Spleen (tissue), 11 donors: Measurements from ENCODE around the gene PNPLA4. TPM values are rescaled to one million over a fixed set of nuclear protein-coding genes. Genes with fewer than 3 reads are reported as not detected.

Experiments
- DNase-seq: peaks from one replicate; pipeline ENCODE4 v3.0.0-alpha.2; 2020
- H3K27ac ChIP-seq, 8 donors: fragments of 200-600 bp; sonication (generic) in 7 of 8; 1 replicate in 4 of 8; 2 replicates in 4 of 8; pipeline versions ENCODE4 v1.5.0 to v1.8.0; 2016 to 2021; ENCODE audit warnings: inconsistent platforms in 4 of 8, mild to moderate bottlenecking in 4 of 8, moderate library complexity in 1 of 8
- H3K27me3 ChIP-seq, 7 donors: fragments of 200-600 bp; sonication (generic) in 6 of 7; replicated peaks in 1 of 7; 1 replicate in 4 of 7; 2 replicates in 3 of 7; pipeline versions ENCODE4 v1.5.0 to v1.8.0; 2016 to 2021; ENCODE audit warnings: inconsistent platforms in 3 of 7, mild to moderate bottlenecking in 1 of 7
- H3K36me3 ChIP-seq, 6 donors: fragments of 200-600 bp; sonication (generic) in 5 of 6; 1 replicate in 4 of 6; 2 replicates in 2 of 6; pipeline versions ENCODE4 v1.5.0 to v1.8.0; 2016 to 2021; ENCODE audit warnings: inconsistent platforms in 2 of 6
- H3K4me1 ChIP-seq, 6 donors: fragments of 200-600 bp; sonication (generic) in 5 of 6; 1 replicate in 3 of 6; 2 replicates in 3 of 6; pipeline versions ENCODE4 v1.5.0 to v1.8.0; 2016 to 2021; ENCODE audit warnings: inconsistent platforms in 3 of 6
- H3K4me3 ChIP-seq, 8 donors: fragments of 200-600 bp; sonication (generic) in 7 of 8; 1 replicate in 4 of 8; 2 replicates in 4 of 8; pipeline versions ENCODE4 v1.5.0 to v1.8.0; 2016 to 2021; ENCODE audit warnings: inconsistent platforms in 4 of 8, mild to moderate bottlenecking in 4 of 8, moderate library complexity in 2 of 8
- H3K9me3 ChIP-seq, 8 donors: fragments of 200-600 bp; sonication (generic) in 7 of 8; 1 replicate in 4 of 8; 2 replicates in 4 of 8; pipeline versions ENCODE4 v1.5.0 to v1.8.0; 2016 to 2021; ENCODE audit warnings: inconsistent platforms in 4 of 8
- POLR2A ChIP-seq, 3 donors: fragments of 450-650 bp; IDR thresholded peaks; one replicate each; pipeline ENCODE4 v1.5.1; 2017; ENCODE audit warnings: antibody characterized with exemption in 3 of 3, mild to moderate bottlenecking in 1 of 3
- POLR2AphosphoS5 ChIP-seq, 3 donors: sonication (generic); formaldehyde crosslinking; IDR thresholded peaks; one replicate each; pipeline ENCODE4 v1.5.1; 2017; ENCODE audit warnings: antibody characterized with exemption in 3 of 3
- WGBS, 5 donors: extraction: QIAGEN DNeasy Blood & Tissue Kit in 3 of 5; methylation state at CpG; one replicate each; pipeline versions ENCODE4 v1.1.5 to v1.1.7; 2013 to 2018; 5-methylcytosine and 5-hydroxymethylcytosine counted together
- intact Hi-C: fragments of 100-400 bp; cut with DNase I; formaldehyde crosslinking; loops from one replicate; pipeline ENCODE4 v1.15.0; 2023; ENCODE audit warnings: low total_unique reads
- polyA plus RNA-seq, 3 donors: library from polyadenylated mRNA; stranded (reverse); fragments of 200-250 nt; gene quantifications; one replicate each; pipeline ENCODE4 v1.2.1, GENCODE V29; 2013
- total RNA-seq, 7 donors: library from RNA; depleted of rRNA in 3 of 7; stranded (reverse); fragments of >200 nt in 3 of 7; fragmentation: NEBNext Ultra II Directional in 4 of 7; extraction: Animal tissue kit (Norgen Biotek cat#: 25700) in 4 of 7; gene quantifications; one replicate each; pipeline versions ENCODE4 v1.1.0 to v1.2.1, GENCODE V29; 2016 to 2021
- TF ChIP-seq, protein P1 (sequence below), 11 experiments: fragments of 200-600 bp in 7 of 11; fragments of 450-650 bp in 4 of 11; sonication (generic) in 4 of 11; IDR thresholded peaks in 8 of 11; conservative IDR thresholded peaks in 3 of 11; 1 replicate in 7 of 11; 2 replicates in 4 of 11; pipeline versions ENCODE4 v1.4.0 to v1.8.0; 2016 to 2021; ENCODE audit warnings: antibody characterized with exemption in 11 of 11, inconsistent platforms in 4 of 11, mild to moderate bottlenecking in 1 of 11
- donor health status: healthy with polysubstance abuse.
- donor health status: DM: no; HTN: no; CAD: no; lungs with moderate emphysema.
- donor health status: DM: no; HTN: no; CAD: no.
- donor health status: Bipolar disorder and iron deficiency.
- donor health status: healthy.
- donor health status: DM: no; HTN: no; CAD: no.
- donor health status: DM: yes; HTN: yes; CAD: no.

The PNPLA4 gene
- total and polyA plus RNA-seq, 10 donors, result 5.7 to 19.2 (median 8.2) TPM

DNA sequence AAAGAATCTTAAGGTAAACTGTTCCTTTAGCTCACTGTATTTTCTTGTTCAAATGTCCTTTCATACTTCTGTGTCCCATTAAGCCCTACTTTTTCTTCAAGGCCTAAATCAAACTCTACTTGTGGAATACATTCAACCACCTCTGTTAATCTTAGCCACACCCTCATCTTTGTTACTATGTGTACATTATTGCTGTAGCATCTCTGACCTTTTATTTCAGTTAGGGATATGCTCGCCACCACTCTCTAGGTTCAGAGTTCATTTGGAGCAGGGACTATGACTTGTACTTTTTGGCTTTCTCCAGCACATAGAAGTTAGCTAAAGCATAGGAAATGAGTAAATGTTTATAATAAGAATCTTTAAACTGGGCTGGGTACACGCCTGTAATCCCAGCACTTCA is 6.8 kb upstream of the PNPLA4 start:
- DNase-seq, result no peak
- Histone ChIP-seq H3K27me3 (no peaks in the 10 kb centered on the region), H3K9me3 (no peaks in the 10 kb centered on the region), H3K36me3 (no peaks in the 10 kb centered on the region), H3K4me1 (no peaks in the 10 kb centered on the region), H3K4me3 (no peak overlapping the region), H3K27ac (no peak overlapping the region)
- TF ChIP-seq POLR2AphosphoS5 (IDR thresholded peaks at IDR 0.05) (no peak), POLR2A (IDR thresholded peaks at IDR 0.05) (no peak)
- TF ChIP-seq, protein P1, sequence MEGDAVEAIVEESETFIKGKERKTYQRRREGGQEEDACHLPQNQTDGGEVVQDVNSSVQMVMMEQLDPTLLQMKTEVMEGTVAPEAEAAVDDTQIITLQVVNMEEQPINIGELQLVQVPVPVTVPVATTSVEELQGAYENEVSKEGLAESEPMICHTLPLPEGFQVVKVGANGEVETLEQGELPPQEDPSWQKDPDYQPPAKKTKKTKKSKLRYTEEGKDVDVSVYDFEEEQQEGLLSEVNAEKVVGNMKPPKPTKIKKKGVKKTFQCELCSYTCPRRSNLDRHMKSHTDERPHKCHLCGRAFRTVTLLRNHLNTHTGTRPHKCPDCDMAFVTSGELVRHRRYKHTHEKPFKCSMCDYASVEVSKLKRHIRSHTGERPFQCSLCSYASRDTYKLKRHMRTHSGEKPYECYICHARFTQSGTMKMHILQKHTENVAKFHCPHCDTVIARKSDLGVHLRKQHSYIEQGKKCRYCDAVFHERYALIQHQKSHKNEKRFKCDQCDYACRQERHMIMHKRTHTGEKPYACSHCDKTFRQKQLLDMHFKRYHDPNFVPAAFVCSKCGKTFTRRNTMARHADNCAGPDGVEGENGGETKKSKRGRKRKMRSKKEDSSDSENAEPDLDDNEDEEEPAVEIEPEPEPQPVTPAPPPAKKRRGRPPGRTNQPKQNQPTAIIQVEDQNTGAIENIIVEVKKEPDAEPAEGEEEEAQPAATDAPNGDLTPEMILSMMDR (IDR thresholded peaks at IDR 0.05 in 8 of 11, conservative IDR thresholded peaks at IDR 0.05 in 3 of 11), result no peak
- WGBS, 5 donors, result 86 to 90% (median 87%) methylated on average over 2 of the region's 2 CpGs
- intact Hi-C loops, result no loop called here

DNA sequence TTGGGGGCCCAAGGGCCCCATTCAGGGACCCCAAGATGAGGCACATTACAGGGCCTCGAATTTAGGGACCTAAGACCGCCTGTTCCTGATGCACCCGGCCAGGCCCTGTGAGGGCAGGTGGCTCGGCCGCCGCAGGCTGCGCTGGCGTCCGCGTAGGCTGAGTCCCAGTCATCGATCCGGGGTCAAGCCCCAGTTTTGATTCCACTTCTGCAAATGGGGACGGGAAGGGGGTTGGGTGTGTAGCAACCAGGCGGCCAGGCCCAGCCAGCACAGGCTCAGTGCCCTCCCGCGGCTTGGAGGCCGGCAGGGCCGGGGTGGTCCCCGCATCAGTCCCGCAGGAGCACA is 327 bp downstream of the PNPLA4 start:
- no peak for TF ChIP-seq POLR2A (IDR thresholded peaks at IDR 0.05)
- TF ChIP-seq, protein P1 (IDR thresholded peaks at IDR 0.05 in 8 of 11, conservative IDR thresholded peaks at IDR 0.05 in 3 of 11), result peak in 1 of 11 experiments; percentile 1
- H3K9me3 ChIP-seq, result no peaks in the 10 kb centered on the region
- H3K4me3 ChIP-seq, result peak overlapping the region; percentile 37 to 79 (median 49)
- no peak for DNase-seq
- peaks cover 0 to 25% (median 1%) of the 10 kb centered on the region in 6 donors for H3K36me3 ChIP-seq
- WGBS, 5 donors, result 8 to 19% (median 11%) methylated on average over 14 to 20 of the region's 20 CpGs; no CpG with 5 or more reads in 2 of the 5 donors
- intact Hi-C loops, result no loop called here
- H3K27ac ChIP-seq, result peak overlapping the region; percentile 83 to 95 (median 88)
- peaks cover 0 to 24% (median 7%) of the 10 kb centered on the region in 6 donors for H3K4me1 ChIP-seq
- H3K27me3 ChIP-seq, result no peaks in the 10 kb centered on the region

DNA sequence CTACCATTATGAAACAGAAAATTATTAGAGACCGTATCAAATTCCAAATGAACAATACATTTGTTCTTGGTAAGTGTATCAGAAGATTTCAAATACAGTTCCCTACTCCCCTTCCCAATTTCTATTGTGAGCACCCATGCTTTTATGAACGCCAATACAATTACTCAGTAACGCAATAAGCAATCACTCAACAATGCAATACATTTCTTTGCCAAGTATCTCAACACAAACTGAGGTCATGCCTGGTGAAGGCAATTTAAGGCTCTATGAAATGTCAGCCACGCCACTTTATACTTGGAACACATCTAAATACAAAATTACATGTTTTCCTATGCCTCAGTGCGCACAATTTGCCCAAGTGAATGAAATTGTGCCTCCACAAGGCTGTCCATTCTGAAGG is 712 bp downstream of the PNPLA4 start:
- Histone ChIP-seq H3K36me3 (peaks cover 0 to 29% (median 5%) of the 10 kb centered on the region in 6 donors), H3K4me3 (peak overlapping the region; percentile 37 to 79 (median 49)), H3K4me1 (peaks cover 0 to 24% (median 7%) of the 10 kb centered on the region in 6 donors), H3K9me3 (no peaks in the 10 kb centered on the region), H3K27me3 (no peaks in the 10 kb centered on the region), H3K27ac (peak overlapping the region; percentile 83 to 95 (median 88))
- TF ChIP-seq POLR2AphosphoS5 (IDR thresholded peaks at IDR 0.05) (no peak), POLR2A (IDR thresholded peaks at IDR 0.05) (no peak)
- TF ChIP-seq, protein P1 (IDR thresholded peaks at IDR 0.05 in 8 of 11, conservative IDR thresholded peaks at IDR 0.05 in 3 of 11), result no peak
- no peak for DNase-seq
- WGBS, 5 donors, result 80 to 94% (median 86%) methylated on average over 5 of the region's 5 CpGs
- intact Hi-C loops, result no loop called here

DNA sequence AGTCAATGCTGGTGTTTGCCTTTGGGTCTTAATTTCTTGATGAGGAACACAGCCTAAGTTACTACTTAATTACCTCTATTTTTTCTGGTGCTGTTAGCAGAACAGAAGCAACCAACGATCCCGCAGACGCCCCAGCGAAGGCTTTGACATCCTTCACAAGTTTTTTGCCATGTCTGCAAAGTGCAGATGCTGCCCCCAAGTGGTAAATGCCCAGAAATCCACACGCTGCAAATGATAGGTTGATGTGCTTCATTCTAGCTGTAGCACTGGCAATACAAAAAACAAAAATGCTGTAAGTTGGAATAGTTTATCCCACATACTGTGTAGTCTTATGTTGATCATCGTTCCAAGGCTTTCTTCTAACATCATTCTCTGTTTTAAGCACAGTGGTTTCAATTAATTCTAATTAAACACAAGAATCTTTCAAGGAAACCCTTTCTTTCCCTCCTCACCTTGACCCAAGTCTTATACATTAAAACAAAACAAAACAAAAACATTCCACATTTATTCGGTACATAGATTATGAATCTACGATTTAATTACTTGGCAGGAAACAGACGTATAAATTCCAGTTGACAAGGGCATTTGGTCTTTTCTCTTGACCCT is 1.2 kb downstream of the PNPLA4 start:
- no peaks in the 10 kb centered on the region for H3K27me3 ChIP-seq
- peak; percentile 82 for DNase-seq
- peaks cover 0 to 24% (median 7%) of the 10 kb centered on the region in 6 donors for H3K4me1 ChIP-seq
- intact Hi-C loops, result no loop called here
- peak overlapping the region in 1 of 8 donors; percentile 79 for H3K4me3 ChIP-seq
- TF ChIP-seq, protein P1 (IDR thresholded peaks at IDR 0.05 in 8 of 11, conservative IDR thresholded peaks at IDR 0.05 in 3 of 11), result peak; percentile 31 to 77 (median 64)
- TF ChIP-seq POLR2A (IDR thresholded peaks at IDR 0.05), result no peak
- H3K36me3 ChIP-seq, result peaks cover 0 to 34% (median 9%) of the 10 kb centered on the region in 6 donors
- H3K9me3 ChIP-seq, result no peaks in the 10 kb centered on the region
- WGBS, 5 donors, result 20 to 27% (median 22%) methylated on average over 9 of the region's 9 CpGs
- peak overlapping the region in 4 of 8 donors; percentile 88 to 95 (median 89) for H3K27ac ChIP-seq
